ENCODE data around the gene NR2C2.

Gene NR2C2

GRCh38 chr3:15071699-15072098 lies 124.3 kb downstream of the NR2C2 start:
- Histone ChIP-seq H4K8ac (ENCODE audit: low read depth, low read length) (no peak overlapping the region), H2AFZ (ENCODE audit: low read length) (no peak overlapping the region), H3K4me3 (ENCODE audit: low read length in 2 of 2) (no peak overlapping the region), H3K27me3 (ENCODE audit: control insufficient read depth in 3 of 3, insufficient read depth in 3 of 3, low read depth in 1 of 3, low read length in 3 of 3) (peaks cover 0 to 1% (median 0%) of the 10 kb centered on the region in 3 experiments), H3K4ac (ENCODE audit: low read length) (no peak overlapping the region), H3K79me1 (ENCODE audit: low read depth, low read length) (no peaks in the 10 kb centered on the region), H3K36me3 (replicated peaks in 1 of 2; ENCODE audit: control insufficient read depth in 2 of 2, insufficient read depth in 2 of 2, low read length in 2 of 2) (peaks cover 23 to 72% of the 10 kb centered on the region in 2 donors), H3K27ac (replicated peaks; ENCODE audit: low read length) (no peak overlapping the region), H3K9me3 (replicated peaks in 1 of 2; ENCODE audit: control insufficient read depth in 2 of 2, insufficient read depth in 1 of 2, low read depth in 1 of 2, low read length in 2 of 2) (no peaks in the 10 kb centered on the region), H2BK5ac (ENCODE audit: low read length) (no peak overlapping the region), H3K4me2 (ENCODE audit: insufficient read depth, low read length, poor library complexity, severe bottlenecking) (no peak overlapping the region), H2BK15ac (ENCODE audit: low read length) (no peak overlapping the region), H3K18ac (ENCODE audit: low read length) (no peak overlapping the region), H2BK120ac (ENCODE audit: low read depth, low read length) (no peak overlapping the region), H3K9ac (ENCODE audit: low read depth, low read length, poor library complexity) (no peak overlapping the region), H2BK12ac (ENCODE audit: low read length) (no peak overlapping the region), H2AK5ac (ENCODE audit: low read depth, low read length) (no peak overlapping the region), H3K23ac (ENCODE audit: low read depth, low read length, poor library complexity) (no peak overlapping the region), H3K14ac (ENCODE audit: low read length) (no peak overlapping the region), H4K91ac (ENCODE audit: low read depth, low read length, poor library complexity) (no peak overlapping the region), H3K4me1 (ENCODE audit: control insufficient read depth in 2 of 2, insufficient read depth in 1 of 2, low read depth in 1 of 2, low read length in 2 of 2) (no peaks in the 10 kb centered on the region)
- DNase-seq (ENCODE audit: low spot score), result no peak
- WGBS, 2 donors (ENCODE audit: extremely low coverage in 2 of 2, insufficient read length in 2 of 2, insufficient replicate concordance in 1 of 2), result no CpG with 5 or more reads among the region's 2 CpGs

- no peak overlapping the region for H2BK120ac ChIP-seq (ENCODE audit: low read depth, low read length)
- no peak overlapping the region for H2AK5ac ChIP-seq (ENCODE audit: low read depth, low read length)
- no peaks in the 10 kb centered on the region for H3K9me3 ChIP-seq (replicated peaks in 1 of 2; ENCODE audit: control insufficient read depth in 2 of 2, insufficient read depth in 1 of 2, low read depth in 1 of 2, low read length in 2 of 2)
- H3K4ac ChIP-seq (ENCODE audit: low read length), result no peak overlapping the region
- WGBS, 2 donors (ENCODE audit: extremely low coverage in 2 of 2, insufficient read length in 2 of 2, insufficient replicate concordance in 1 of 2), result no CpG with 5 or more reads among the region's 19 CpGs
- H2BK5ac ChIP-seq (ENCODE audit: low read length), result no peak overlapping the region
- H3K9ac ChIP-seq (ENCODE audit: low read depth, low read length, poor library complexity), result no peak overlapping the region
- H4K8ac ChIP-seq (ENCODE audit: low read depth, low read length), result no peak overlapping the region
- DNase-seq (ENCODE audit: low spot score), result no peak
- no peak overlapping the region for H2AFZ ChIP-seq (ENCODE audit: low read length)
- H2BK12ac ChIP-seq (ENCODE audit: low read length), result no peak overlapping the region
- H3K27ac ChIP-seq (replicated peaks; ENCODE audit: low read length), result no peak overlapping the region
- H3K14ac ChIP-seq (ENCODE audit: low read length), result no peak overlapping the region
- H3K4me3 ChIP-seq (ENCODE audit: low read length in 2 of 2), result no peak overlapping the region
- H3K4me1 ChIP-seq (ENCODE audit: control insufficient read depth in 2 of 2, insufficient read depth in 1 of 2, low read depth in 1 of 2, low read length in 2 of 2), result no peaks in the 10 kb centered on the region
- no peak overlapping the region for H4K91ac ChIP-seq (ENCODE audit: low read depth, low read length, poor library complexity)
- H2BK15ac ChIP-seq (ENCODE audit: low read length), result no peak overlapping the region
- H3K36me3 ChIP-seq (replicated peaks in 1 of 2; ENCODE audit: control insufficient read depth in 2 of 2, insufficient read depth in 2 of 2, low read length in 2 of 2), result peaks cover 36 to 91% of the 10 kb centered on the region in 2 donors
- no peaks in the 10 kb centered on the region for H3K79me1 ChIP-seq (ENCODE audit: low read depth, low read length)
- H3K18ac ChIP-seq (ENCODE audit: low read length), result no peak overlapping the region
- no peak overlapping the region for H3K4me2 ChIP-seq (ENCODE audit: insufficient read depth, low read length, poor library complexity, severe bottlenecking)
- H3K23ac ChIP-seq (ENCODE audit: low read depth, low read length, poor library complexity), result peak overlapping the region; percentile 2
- peaks cover 0 to 1% (median 0%) of the 10 kb centered on the region in 3 experiments for H3K27me3 ChIP-seq (ENCODE audit: control insufficient read depth in 3 of 3, insufficient read depth in 3 of 3, low read depth in 1 of 3, low read length in 3 of 3)
Measured at GRCh38 chr3:15074500-15074899, 127.1 kb downstream of the NR2C2 start.

GRCh38 chr3:15079091-15079490 lies 131.7 kb downstream of the NR2C2 start:
- Histone ChIP-seq H2BK12ac (ENCODE audit: low read length) (no peak overlapping the region), H2AK5ac (ENCODE audit: low read depth, low read length) (no peak overlapping the region), H3K4ac (ENCODE audit: low read length) (no peak overlapping the region), H2AFZ (ENCODE audit: low read length) (no peak overlapping the region), H2BK15ac (ENCODE audit: low read length) (no peak overlapping the region), H3K36me3 (replicated peaks in 1 of 2; ENCODE audit: control insufficient read depth in 2 of 2, insufficient read depth in 2 of 2, low read length in 2 of 2) (peaks cover 51 to 96% of the 10 kb centered on the region in 2 donors), H3K9me3 (replicated peaks in 1 of 2; ENCODE audit: control insufficient read depth in 2 of 2, insufficient read depth in 1 of 2, low read depth in 1 of 2, low read length in 2 of 2) (peaks cover 0 to 1% of the 10 kb centered on the region in 2 donors), H3K27me3 (ENCODE audit: control insufficient read depth in 3 of 3, insufficient read depth in 3 of 3, low read depth in 1 of 3, low read length in 3 of 3) (no peaks in the 10 kb centered on the region), H4K8ac (ENCODE audit: low read depth, low read length) (no peak overlapping the region), H3K27ac (replicated peaks; ENCODE audit: low read length) (no peak overlapping the region), H3K18ac (ENCODE audit: low read length) (no peak overlapping the region), H3K4me3 (ENCODE audit: low read length in 2 of 2) (no peak overlapping the region), H4K91ac (ENCODE audit: low read depth, low read length, poor library complexity) (no peak overlapping the region), H3K4me1 (ENCODE audit: control insufficient read depth in 2 of 2, insufficient read depth in 1 of 2, low read depth in 1 of 2, low read length in 2 of 2) (no peaks in the 10 kb centered on the region), H3K14ac (ENCODE audit: low read length) (no peak overlapping the region), H3K4me2 (ENCODE audit: insufficient read depth, low read length, poor library complexity, severe bottlenecking) (no peak overlapping the region), H3K23ac (ENCODE audit: low read depth, low read length, poor library complexity) (no peak overlapping the region), H2BK120ac (ENCODE audit: low read depth, low read length) (no peak overlapping the region), H3K9ac (ENCODE audit: low read depth, low read length, poor library complexity) (no peak overlapping the region), H2BK5ac (ENCODE audit: low read length) (no peak overlapping the region), H3K79me1 (ENCODE audit: low read depth, low read length) (no peaks in the 10 kb centered on the region)
- DNase-seq (ENCODE audit: low spot score), result no peak
- WGBS, 2 donors (ENCODE audit: extremely low coverage in 2 of 2, insufficient read length in 2 of 2, insufficient replicate concordance in 1 of 2), result no CpG with 5 or more reads among the region's 3 CpGs

GRCh38 chr3:15081960-15082664 lies 134.7 kb downstream of the NR2C2 start:
- Histone ChIP-seq H3K4me1 (ENCODE audit: control insufficient read depth in 2 of 2, insufficient read depth in 1 of 2, low read depth in 1 of 2, low read length in 2 of 2) (no peaks in the 10 kb centered on the region), H4K91ac (ENCODE audit: low read depth, low read length, poor library complexity) (no peak overlapping the region), H3K4me2 (ENCODE audit: insufficient read depth, low read length, poor library complexity, severe bottlenecking) (no peak overlapping the region), H3K4ac (ENCODE audit: low read length) (no peak overlapping the region), H2BK12ac (ENCODE audit: low read length) (no peak overlapping the region), H2BK15ac (ENCODE audit: low read length) (no peak overlapping the region), H3K4me3 (ENCODE audit: low read length in 2 of 2) (no peak overlapping the region), H2AK5ac (ENCODE audit: low read depth, low read length) (no peak overlapping the region), H3K36me3 (replicated peaks in 1 of 2; ENCODE audit: control insufficient read depth in 2 of 2, insufficient read depth in 2 of 2, low read length in 2 of 2) (peaks cover 48 to 95% of the 10 kb centered on the region in 2 donors), H3K27me3 (ENCODE audit: control insufficient read depth in 3 of 3, insufficient read depth in 3 of 3, low read depth in 1 of 3, low read length in 3 of 3) (no peaks in the 10 kb centered on the region), H3K27ac (replicated peaks; ENCODE audit: low read length) (no peak overlapping the region), H3K9ac (ENCODE audit: low read depth, low read length, poor library complexity) (peak overlapping the region; percentile 13), H2BK5ac (ENCODE audit: low read length) (no peak overlapping the region), H3K9me3 (replicated peaks in 1 of 2; ENCODE audit: control insufficient read depth in 2 of 2, insufficient read depth in 1 of 2, low read depth in 1 of 2, low read length in 2 of 2) (peaks cover 0 to 1% of the 10 kb centered on the region in 2 donors), H3K14ac (ENCODE audit: low read length) (no peak overlapping the region), H3K18ac (ENCODE audit: low read length) (no peak overlapping the region), H3K79me1 (ENCODE audit: low read depth, low read length) (no peaks in the 10 kb centered on the region), H4K8ac (ENCODE audit: low read depth, low read length) (no peak overlapping the region), H3K23ac (ENCODE audit: low read depth, low read length, poor library complexity) (no peak overlapping the region), H2BK120ac (ENCODE audit: low read depth, low read length) (no peak overlapping the region), H2AFZ (ENCODE audit: low read length) (no peak overlapping the region)
- DNase-seq (ENCODE audit: low spot score), result no peak
- WGBS, 2 donors (ENCODE audit: extremely low coverage in 2 of 2, insufficient read length in 2 of 2, insufficient replicate concordance in 1 of 2), result no CpG with 5 or more reads among the region's 13 CpGs
